SH-SY5Y (cell line): Measurements from ENCODE around the gene ORMDL2.

Experiments
- GATA2 ChIP-seq: IDR thresholded peaks from 2 replicates; pipeline ENCODE4 v1.6.1; 2011; ENCODE audit warnings: mild to moderate bottlenecking, low read depth, low read length
- GATA3 ChIP-seq: IDR thresholded peaks from 2 replicates; pipeline ENCODE4 v1.6.1; 2011; ENCODE audit warnings: low read depth, mild to moderate bottlenecking, low read length, moderate library complexity

Gene ORMDL2

GRCh38 chr12:55840581-55841351 is 22.9 kb downstream of the ORMDL2 start:
- TF ChIP-seq GATA2 (no peak), GATA3 (no peak)

DNA sequence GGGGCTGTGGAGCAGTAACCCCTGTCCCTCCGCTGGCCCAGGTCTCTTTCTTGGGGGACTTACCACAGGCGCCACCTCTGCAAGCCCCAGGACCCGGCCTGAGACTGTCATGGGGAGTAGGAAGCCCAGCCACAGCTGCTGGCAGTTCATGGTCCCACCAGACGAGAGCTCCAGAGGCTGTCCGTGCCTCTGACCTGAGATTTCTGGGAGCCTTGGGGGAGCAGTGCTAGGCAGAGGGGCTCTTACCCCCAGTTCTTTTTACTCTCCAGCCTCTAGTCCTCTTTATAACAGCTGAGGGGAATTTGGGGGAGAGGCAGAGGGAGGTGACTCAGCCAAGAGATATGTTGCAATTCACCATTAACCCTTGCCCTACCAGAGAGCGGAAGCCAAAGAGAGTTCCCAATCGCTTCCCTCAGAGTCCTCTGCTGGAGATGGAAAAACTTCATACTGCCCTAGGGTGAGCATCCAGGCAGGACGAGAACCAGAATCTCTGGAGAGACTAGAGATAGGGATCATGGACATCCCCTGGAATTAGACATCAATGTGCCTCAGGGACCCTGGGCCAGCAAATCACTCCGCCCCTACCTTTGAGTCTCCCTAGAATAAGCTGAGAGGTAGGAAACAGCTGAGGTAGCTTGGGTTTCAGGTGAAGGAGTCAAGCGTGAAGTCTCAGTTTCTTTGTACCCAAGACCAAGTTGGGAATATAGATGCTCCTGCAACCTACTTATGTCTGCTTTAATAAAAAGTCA is 25.0 kb downstream of the ORMDL2 start, which contains the start of gene MMP19:
MMP19 (minus strand) TSS at position 256 of the 749 bp plus-strand sequence; CDS start at position 150, 106 bp downstream.
- TF ChIP-seq GATA2 (no peak), GATA3 (no peak)

DNA sequence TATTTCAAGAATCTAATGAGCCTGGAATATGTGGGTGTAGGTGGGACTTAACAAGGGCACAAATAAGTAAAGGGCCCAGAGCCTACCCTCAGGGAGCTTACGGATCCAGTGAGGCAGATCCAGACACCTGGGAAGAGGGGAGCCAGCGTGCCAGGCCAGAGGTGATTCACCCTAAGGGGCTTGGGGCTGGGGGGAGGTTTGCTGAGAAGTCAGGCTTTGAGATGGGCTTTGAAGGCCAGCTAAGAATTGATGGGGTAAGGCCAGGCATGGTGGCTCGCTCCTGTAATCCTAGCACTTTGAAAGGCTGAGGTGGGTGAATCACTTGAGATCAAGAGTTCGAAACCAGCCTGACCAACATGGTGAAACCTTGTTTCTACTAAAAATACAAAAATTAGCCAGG is 25.6 kb downstream of the ORMDL2 start:
- TF ChIP-seq GATA3: no peak
- no peak for TF ChIP-seq GATA2

- no peak for TF ChIP-seq GATA3
- TF ChIP-seq GATA2: no peak
These were observed 27.1 kb downstream of the ORMDL2 start for GRCh38 chr12:55844961-55845360.

DNA sequence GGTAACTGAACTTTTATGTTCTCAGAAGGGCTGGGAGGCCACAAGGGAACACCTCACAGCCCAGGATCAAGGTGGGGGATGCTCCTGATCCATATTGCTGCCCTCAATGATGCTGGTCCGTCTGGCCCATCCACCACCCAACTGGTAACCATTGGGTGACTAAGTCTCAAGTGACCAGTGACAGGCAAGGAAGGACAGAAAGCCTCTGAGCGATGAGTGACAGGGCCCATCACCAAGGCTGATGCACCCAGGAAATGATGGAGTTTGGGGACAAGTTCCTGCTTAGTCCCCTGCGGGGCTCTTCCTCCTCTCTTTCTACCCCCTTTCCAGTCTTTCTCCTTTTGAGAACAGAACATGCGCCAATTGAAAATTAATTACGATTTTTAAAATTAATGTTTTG is 27.5 kb downstream of the ORMDL2 start:
- TF ChIP-seq GATA3 (no peak), GATA2 (no peak)

DNA sequence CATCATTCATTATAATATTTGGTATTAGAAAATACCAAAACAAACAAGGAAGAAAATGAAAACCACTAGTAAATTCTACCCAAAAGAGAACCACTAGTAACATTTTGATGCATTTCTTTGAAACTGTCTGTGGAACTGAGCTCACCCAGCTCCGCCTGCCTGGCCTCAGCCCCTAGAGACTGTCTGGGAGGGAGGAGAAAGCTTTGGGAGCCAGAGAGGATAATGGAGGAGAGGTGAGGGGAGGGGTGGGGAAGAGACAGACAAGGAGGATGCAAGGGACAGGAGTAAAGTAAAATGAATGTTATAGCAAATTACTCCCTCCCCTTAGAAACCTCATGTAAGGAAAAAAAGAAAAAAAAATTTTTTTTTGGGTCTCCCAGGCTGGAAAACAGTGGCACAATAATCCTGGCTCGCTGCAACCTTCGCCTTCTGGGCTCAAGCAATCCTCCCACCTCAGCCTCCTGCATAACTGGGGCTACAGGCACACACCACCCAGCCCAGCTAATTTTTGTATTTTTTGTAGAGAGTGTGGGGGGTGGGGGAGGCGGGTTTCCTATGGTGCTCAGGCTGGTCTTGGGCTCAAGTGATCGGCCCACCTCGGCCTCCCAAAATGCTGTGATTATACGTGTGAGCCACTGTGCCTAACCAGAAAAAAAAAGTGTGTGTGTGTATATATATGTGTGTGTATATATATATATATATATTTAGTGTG is 28.1 kb downstream of the ORMDL2 start:
- no peak for TF ChIP-seq GATA3
- TF ChIP-seq GATA2: no peak

DNA sequence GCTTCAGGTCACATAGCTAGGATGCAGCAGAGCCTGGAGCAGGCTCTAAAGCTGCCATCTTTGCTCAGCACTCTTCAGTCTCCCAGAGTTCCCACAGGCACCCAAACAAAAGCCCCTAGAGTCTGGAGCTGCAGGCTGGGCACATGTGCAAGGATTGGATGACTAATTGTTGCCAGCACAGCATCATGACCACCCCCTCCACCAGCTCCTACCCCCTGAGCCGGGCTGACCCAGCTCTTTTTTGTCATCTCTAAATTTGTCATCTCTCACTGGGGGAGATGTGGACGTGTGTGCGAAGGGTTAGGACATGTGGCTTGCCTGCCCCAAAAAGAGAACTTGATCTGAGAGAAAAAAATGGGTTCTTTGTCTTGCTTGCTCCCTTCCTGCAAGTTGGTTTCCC is 29.2 kb downstream of the ORMDL2 start:
- TF ChIP-seq GATA3 (no peak), GATA2 (no peak)

DNA sequence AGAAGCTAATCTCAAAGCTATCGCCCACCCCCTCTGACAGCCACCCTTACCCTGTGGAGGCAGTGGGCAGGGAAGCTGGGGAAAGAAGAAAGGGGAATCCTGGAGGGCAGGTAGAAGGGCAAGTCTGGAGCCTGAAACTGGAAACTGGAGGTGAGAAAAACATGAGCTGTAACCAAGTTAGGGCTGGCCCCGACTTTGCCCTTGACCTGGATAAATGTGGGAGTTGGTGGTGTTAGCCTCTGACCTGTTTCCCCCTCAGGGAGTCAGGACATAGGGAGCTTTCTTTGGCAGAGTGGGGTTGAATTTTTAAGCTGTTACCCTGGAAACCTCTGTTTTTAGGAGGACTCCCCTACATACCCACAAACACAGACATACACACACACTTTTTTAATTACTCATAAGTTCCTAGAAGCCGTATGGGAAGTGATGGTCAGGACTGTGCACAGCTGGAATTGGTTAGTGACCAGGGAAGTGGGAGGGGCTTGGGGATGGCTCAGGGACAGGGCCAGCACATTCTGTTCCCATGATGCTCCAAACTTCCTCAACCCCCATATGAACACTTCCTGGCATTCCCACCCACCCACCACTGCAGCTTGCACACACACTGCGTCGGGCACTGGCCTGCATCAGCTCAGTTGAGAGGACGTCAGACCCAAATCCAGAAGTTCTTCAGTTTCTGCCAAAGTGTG is 29.9 kb downstream of the ORMDL2 start:
- no peak for TF ChIP-seq GATA3
- TF ChIP-seq GATA2: no peak

- TF ChIP-seq GATA3: no peak
- TF ChIP-seq GATA2: no peak
These were observed 31.9 kb downstream of the ORMDL2 start for GRCh38 chr12:55849616-55850343.

GRCh38 chr12:55850401-55850800 is 32.6 kb downstream of the ORMDL2 start:
- no peak for TF ChIP-seq GATA3
- no peak for TF ChIP-seq GATA2

- TF ChIP-seq GATA3 (no peak), GATA2 (no peak)
These were observed 33.1 kb downstream of the ORMDL2 start for GRCh38 chr12:55850893-55851292.

DNA sequence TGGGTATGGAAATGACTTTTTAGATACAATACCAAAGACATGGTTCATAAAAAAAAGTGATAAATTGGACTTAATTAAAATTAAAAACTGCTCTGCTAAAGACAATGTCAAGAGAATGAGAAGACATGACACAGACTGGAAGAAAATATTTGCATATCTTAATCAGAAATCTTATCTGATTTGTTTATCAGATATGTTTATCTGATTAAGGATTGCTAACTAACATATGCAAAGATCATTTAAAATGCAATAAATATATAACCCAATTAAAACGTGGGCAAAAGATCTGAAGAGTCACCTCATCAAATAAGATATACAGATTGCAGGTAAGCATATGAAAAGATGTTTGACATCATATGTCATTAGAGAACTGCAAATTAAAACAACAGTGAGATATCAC is 34.9 kb downstream of the ORMDL2 start:
- TF ChIP-seq GATA2 (no peak), GATA3 (0 out of 2 replicates have a peak, but pooled peaks have one; percentile 35)

DNA sequence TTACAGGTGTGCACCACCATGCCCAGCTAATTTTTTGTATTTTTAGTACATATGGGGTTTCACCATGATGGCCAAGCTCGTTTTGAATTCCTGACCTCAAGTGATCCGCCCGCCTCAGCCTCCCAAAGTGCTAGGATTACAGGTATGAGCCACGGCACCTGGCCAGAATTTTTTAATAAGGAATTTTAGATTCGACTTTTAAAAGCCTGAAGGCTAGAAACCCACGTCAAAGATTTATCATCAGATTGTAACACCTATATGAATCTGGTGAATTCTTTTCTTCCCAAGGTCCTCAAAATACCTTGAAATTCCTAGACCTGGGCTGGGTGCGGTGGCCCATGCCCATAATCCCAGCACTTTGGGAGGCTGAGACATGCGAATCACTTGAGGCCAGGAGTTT is 43.6 kb downstream of the ORMDL2 start:
- TF ChIP-seq GATA3 (no peak), GATA2 (no peak)

DNA sequence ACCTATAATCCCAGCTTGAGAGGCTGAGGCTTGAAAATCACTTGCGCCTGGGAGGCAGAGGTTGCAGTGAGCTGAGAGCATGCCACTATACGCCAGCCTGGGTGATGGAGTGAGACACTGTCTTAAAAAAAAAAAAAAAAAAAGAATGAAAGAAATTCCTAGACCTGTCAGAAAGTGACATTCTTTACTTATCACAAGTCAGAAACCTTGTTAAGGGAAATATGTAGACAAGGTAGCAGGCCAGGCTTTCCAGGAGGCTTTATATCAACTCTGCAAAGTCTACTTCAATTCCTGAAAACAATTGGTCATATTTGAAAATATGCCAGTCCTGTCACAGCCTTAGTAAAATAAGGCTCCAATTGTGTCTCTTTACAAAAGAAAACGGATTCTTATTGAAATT is 44.0 kb downstream of the ORMDL2 start:
- TF ChIP-seq GATA3 (no peak), GATA2 (no peak)
